ENCODE measurements around the gene CDC42EP4. TPM values are rescaled to one million over a fixed set of nuclear protein-coding genes. Genes with fewer than 3 reads are reported as not detected.

Gene CDC42EP4
- total RNA-seq, 1 donor from 2014 or later, result 70.8 TPM

DNA sequence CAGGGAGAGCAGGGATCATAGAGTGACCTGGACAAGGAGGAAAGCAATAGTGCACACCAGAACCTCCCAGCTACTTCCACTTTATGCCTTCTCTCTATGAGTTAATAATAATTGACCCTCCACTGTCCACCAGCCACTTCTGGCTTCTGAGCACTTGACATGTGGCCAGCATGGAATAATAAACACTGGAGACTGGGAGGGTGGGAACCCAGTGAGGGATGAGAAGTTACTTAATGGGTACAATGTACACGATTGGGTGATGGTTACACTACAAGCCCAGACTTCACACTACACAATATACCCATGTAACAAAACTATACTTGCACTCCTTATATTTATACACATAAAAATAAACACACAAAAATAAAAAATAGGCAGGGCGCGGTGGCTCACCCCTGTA is 11.4 kb downstream of the CDC42EP4 start:
- no peak for DNase-seq (ENCODE audit: low spot score)

DNA sequence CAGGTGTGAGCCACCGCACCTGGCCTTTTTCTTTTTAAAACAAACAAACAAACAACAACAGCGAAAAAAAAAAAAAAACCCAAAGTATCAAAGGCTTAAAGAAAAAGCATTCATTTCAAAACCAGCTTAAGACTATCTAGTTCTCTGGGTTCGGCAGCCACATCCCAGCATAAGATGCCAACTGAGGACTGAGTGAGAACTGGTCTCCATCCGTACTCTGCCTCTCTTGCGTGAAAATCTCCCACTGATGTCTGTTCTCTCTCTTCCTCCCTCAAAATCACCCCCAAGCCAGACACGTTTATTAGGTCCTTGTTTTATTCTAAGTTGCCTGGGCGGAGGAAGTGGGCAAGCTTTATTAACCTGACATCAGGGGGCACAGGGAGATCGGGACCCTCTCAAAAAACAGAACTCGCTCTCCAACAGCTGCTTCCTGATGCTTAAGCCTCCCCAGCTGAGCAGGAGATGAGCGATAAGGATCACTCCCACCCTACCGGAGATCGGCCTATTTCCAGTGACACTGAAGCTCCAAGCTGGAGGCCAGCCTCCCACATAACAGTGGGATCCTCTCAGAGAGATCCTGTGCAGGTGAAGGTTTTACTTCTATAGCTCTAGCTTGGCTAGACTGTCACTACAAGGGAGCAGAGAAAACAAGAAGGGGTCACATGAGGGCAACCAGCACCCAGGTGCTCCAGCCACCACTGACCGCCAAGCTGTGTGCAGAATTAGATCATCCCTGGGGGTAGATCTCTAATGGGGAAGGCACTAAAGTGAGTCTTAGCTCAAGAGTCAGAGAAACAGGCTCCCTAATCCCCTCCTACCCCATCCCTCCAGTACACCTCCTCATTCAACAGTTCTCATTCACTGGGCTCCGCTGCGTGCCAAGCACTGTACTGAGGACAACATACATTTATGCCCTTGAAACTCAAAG is 13.6 kb downstream of the CDC42EP4 start:
- DNase-seq (ENCODE audit: low spot score), result no peak

DNA sequence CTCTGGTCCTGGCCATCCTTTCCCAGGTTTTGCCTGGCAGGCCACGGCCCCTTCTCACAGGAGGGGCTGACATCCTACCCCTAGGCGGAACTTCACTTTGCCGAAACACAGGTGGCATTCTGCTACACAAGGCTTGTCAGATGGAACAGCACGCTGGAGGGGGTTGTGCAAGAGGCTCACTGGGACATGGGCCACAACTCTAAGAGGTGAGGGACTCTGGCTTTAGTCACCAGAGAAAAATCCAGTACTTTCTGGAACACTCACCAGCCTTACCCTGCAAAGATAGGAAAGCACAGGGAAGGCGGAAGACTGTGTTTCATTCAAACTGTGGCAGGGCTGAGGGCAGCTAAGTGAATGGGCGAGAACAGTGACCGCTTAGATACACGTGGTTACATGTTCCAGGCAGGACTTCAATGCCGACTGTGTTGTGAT is 18.3 kb downstream of the CDC42EP4 start:
- DNase-seq (ENCODE audit: low spot score), result peak; percentile 89

DNA sequence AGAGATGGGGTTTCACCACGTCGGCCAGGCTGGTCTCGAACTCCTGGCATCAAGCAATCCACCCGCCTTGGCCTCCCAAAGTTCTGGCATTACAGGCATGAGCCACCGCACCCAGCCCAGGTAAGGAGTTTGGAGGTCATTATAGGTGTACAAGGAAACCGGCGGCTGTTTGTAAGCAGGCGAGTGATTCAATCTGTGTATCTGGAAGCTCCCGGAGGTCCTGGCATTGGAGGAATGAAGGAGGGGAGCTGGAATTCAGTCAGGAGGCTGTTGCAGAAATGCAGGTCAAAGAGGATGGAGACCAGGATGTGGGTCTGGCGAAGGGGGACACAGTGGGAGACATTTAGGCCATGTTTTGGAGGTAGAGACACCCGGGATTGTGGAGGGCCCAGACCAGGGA is 18.8 kb downstream of the CDC42EP4 start:
- peak; percentile 68 for DNase-seq (ENCODE audit: low spot score)

DNA sequence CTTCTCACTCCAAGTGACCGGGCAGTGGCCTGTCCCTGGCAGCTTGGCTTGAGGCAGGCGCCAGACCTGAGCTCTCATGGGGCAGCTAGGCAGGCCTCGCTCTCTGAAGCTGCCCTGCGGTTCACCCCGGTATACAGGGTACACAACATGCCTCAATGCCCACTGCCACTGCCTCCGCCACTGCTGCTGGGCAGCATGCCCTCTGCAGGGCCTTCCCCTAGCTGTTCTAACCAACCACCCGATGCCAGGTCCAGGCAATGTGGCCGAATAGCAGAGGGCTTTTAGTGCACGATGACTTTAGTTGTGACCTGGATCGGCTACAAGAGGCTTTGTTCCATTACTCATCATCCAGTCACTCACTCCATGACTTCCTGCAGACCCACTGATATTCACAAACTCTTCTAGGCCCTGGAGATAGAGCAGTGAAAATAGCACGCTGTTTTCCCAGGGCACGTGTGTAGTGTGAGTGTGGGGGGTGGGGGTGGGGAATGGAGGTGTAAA is 19.7 kb downstream of the CDC42EP4 start:
- DNase-seq (ENCODE audit: low spot score), result no peak

DNA sequence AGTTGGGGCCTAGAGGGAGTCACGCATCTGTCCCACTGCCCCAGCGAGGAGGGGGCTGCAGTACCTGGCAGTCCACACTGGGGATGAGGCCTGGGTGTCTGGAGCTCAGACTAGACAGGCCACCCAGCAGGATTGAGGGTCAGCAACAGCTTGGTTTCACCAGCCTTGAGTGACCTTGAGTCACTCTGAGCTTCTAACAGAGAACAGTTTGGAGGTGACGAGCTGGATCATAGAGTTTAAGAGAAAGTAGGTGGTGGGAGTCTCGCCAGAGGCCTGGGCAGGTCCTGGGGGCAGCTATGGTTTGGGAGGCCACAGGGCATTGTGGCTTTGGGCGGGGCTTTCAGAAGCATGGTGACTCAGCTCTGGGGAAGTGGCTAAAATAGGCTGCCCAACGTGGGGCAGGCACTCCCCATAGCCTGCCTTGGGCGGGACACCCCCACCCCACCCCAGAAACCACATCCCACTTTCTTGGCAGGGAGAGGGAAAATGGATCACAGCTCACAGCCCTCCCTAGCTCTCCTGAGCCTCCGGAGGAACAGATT is 20.5 kb downstream of the CDC42EP4 start:
- DNase-seq (ENCODE audit: low spot score), result peak; percentile 84

DNA sequence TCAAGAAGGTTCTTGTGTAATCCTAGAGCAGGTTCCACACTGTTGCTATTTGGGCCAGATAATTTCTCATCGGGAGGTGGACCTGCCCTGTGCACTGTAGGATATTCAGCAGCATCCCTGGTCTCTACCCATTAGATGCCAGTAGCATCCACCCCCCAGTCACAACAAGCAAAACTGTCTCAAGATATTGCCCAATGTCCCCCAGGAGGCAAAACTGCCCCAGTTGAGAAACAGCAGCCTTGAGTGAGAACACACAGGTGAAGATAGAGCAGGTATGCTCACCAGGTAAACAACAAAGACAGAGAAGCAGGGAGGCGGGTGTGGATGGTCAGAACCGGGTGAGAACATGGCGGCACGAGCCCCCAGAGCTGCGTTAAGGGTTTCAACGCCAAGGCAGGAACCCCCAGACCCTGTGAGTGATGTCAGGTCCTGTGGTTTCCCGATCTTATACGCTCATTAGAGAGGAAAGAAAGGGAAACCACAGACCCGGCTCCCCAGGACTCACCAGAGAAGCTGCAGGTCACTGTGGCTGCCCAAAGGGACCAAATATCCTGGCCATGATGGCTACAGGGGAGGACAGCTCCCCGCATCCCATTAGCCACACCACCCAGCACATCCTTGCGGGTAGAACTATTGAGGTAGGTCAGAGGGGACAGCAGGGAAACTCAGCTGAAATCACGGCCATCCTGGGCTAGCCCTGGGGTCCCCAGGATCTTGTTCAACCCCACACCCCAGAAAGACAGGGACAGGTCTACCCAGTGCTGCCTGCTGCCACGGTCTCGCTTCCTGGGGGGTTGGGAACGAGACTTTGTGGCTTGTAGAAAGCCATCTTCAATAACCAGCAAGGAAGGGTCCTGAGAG is 21.2 kb downstream of the CDC42EP4 start:
- no peak for DNase-seq (ENCODE audit: low spot score)

GRCh38 chr17:73289549-73290254 is 22.1 kb downstream of the CDC42EP4 start:
- no peak for DNase-seq (ENCODE audit: low spot score)

DNA sequence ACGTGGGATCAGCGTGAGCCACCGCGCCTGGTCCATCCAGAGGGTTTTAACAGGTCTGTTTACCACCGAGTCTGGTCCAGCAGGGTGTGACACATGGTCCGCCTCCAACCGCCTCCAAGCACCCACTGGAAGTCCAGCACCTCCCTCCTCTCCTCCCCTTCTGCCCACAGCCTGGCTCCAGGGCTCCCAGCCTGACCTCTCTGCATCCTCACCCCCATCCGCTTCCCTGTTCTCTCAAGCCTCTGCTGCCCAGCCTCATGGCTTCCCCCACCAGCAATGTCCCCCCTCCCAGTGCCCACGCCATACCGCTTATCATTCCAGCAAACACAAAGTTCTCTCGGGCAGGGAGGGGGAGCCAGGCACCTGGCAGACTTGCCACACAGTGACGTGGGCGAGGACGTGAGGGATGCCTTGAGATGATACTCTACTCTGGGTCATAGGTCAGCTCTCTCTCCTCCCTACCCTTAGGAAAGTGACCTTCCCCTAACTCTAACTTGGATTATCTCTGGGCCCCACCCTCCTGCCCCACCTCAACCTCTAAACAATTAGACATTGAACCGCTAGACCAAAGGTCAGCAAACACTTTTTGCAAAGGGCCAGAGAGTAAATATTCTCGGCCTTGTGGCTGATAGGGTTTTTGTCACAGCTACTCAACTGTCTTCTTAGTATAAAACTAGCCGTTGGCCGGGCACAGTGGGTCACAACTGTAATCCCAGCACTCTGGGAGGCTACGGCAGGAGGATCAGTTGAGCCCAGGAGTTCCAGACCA is 23.1 kb downstream of the CDC42EP4 start:
- DNase-seq (ENCODE audit: low spot score), result peak; percentile 67

DNA sequence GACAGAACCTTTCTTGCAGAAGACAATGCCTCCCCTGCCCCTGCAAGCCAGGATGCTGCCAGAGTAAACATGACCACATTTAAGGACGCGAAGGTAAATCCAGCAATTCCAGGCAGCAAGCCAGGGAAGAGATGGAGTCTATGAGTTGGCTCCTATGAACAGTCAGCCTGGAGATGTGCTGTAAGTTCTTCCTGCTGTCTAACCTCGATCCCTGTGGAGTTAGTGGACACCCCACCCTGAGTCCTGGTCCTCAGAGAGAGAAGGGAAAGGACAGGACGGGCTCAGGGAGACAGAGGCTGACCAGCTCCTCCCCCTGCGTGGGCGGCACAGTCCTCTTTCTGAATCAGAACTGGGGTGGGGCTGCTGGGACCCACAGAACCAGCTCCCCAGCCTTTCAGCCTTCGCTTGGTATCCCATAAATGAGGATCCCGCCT is 24.9 kb downstream of the CDC42EP4 start:
- no peak for DNase-seq (ENCODE audit: low spot score)

- DNase-seq (ENCODE audit: low spot score), result no peak
Measured at GRCh38 chr17:73285916-73286862, 25.6 kb downstream of the CDC42EP4 start.

DNA sequence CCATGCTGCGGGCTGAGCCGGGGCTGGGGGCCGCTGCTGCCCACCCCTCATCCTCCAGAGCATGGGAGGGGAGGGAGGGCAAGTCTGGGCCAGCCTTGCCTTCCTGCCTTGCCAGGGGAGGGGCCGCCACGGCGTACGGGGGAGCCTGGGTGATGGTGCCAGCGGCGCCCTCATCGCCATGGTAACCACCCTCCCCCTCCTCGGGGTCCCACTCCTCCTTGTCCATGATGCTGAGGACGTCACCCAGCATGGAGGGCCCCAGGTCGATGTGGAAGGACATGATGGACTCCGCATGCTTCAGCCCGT is 26.2 kb downstream of the CDC42EP4 start:
- DNase-seq (ENCODE audit: low spot score), result no peak

DNA sequence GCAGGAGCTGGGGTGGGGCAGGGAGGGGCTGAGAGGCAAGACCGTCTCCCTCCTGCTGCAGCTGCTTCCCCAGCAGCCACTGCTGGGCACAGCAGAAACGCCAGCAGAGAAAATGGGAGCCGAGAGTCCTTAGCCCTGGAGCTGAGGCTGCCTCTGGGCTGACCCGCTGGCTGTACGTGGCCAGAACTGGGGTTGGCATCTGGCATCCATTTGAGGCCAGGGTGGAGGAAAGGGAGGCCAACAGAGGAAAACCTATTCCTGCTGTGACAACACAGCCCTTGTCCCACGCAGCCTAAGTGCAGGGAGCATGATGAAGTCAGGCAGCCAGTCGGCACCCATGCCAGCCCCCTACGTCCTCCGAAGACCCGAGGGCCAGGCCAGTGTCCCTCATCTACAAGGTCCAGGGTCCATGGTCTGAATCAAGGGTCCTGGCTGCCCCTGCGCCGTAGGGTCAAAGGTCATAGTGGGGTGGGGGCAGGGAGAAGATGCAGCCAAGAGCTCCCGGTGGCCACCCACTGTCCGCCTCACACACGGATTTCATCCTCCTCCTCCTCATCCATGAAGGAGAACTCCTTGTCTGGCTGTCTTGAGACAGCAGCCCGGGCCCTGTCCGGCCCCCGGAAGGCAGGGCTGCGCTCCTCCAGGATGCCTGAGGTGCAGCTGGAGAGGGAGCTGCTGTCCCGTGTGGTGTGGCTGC is 26.7 kb downstream of the CDC42EP4 start:
- no peak for DNase-seq (ENCODE audit: low spot score)

DNA sequence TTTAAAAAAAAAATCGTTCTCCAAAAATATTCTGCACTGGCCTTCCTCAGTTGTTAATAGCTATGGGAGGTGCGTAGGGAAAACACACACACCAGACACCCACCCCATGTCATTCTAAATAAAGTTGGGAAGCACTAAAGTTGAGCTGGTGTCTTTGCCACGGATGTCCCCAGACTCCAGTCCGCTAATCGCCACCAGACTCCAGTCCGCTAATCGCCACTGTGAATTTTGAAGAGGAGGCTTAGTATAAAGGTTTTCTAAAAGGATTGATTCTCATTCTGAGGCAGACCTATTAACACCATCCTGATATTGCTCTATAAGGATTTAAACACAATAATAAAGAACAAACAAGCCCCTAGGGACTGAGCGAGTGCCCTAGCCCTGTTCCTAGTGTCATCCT is 27.4 kb downstream of the CDC42EP4 start:
- no peak for DNase-seq (ENCODE audit: low spot score)

DNA sequence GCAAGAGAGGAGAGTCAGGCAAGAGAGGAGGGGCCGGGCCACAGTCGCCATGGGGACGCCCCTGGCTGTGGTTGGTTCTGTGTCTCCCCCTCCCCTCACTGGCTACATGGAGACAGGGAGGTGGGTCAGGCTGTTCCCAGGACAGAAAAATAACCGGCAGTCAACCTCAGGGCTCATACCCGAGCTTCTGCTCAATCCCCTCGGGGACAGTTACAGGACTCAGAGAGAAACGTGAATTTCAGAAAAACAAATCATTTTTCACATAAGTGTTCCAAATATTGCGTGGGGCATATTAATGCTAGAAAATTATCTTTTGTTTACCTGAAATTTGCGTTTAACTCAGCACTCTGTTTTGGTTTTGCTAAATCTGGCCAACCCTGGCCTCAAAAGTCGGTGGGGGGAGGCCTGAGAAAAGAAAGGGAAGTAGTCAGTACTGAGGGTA is 27.9 kb downstream of the CDC42EP4 start:
- no peak for DNase-seq (ENCODE audit: low spot score)

DNA sequence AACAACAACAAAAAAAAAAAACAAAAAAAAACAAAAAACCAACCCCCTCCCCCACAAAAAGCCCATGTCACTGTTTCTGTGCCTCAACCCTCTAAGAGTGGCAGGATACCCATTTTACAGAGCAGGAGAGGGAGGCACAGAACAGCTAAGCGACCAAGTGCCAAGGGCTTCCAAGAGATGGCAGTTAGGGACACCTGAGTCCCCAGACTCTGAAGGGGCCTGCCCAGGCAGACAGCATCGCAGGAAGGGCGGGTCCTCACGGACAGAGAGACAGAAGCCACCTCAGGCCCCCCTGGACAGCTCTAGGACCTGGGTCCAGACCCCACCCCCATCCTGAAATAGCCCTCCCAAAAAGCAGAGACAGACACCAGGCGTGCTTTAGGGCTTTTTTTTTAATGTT is 28.6 kb downstream of the CDC42EP4 start:
- no peak for DNase-seq (ENCODE audit: low spot score)

GRCh38 chr17:73282629-73283028 is 29.2 kb downstream of the CDC42EP4 start:
- no peak for DNase-seq (ENCODE audit: low spot score)

GRCh38 chr17:73281928-73282327 is 29.9 kb downstream of the CDC42EP4 start:
- DNase-seq (ENCODE audit: low spot score), result no peak

GRCh38 chr17:73280191-73280590 is 31.6 kb downstream of the CDC42EP4 start:
- DNase-seq (ENCODE audit: low spot score), result no peak
